Vagina (tissue), 2 donors: ENCODE measurements around the gene GPR137B. TPM values are rescaled to one million over a fixed set of nuclear protein-coding genes. Genes with fewer than 3 reads are reported as not detected.

Source experiments
- DNase-seq, 2 donors: peaks; one replicate each; pipeline ENCODE4 v3.0.0-alpha.2; 2017; ENCODE audit errors: extremely low spot score in 2 of 2
- H3K27ac ChIP-seq: fragments of 200-600 bp; sonication (generic); one replicate; pipeline ENCODE4 v1.5.1; 2019
- H3K27me3 ChIP-seq: fragments of 200-600 bp; sonication (generic); one replicate; pipeline ENCODE4 v1.5.1; 2019
- H3K36me3 ChIP-seq, 2 donors: fragments of 200-600 bp; sonication (generic); one replicate each; pipeline ENCODE4 v1.5.1; 2017 to 2019
- H3K4me1 ChIP-seq: fragments of 200-600 bp; sonication (generic); one replicate; pipeline ENCODE4 v1.5.1; 2019
- H3K4me3 ChIP-seq, 2 donors: fragments of 200-600 bp; sonication (generic); 1 replicate in 1 of 2; 2 replicates in 1 of 2; pipeline ENCODE4 v1.5.1; 2016 to 2019
- H3K9me3 ChIP-seq: fragments of 200-600 bp; sonication (generic); one replicate; pipeline ENCODE4 v1.5.1; 2019
- CTCF ChIP-seq, 3 experiments: fragments of 450-650 bp in 2 of 3; fragments of 200-600 bp in 1 of 3; sonication (generic) in 1 of 3; IDR thresholded peaks; one replicate each; pipeline ENCODE4 v1.5.1; 2017 to 2019; ENCODE audit warnings: antibody characterized with exemption in 3 of 3, mild to moderate bottlenecking in 2 of 3, moderate library complexity in 2 of 3
- POLR2A ChIP-seq, 2 donors: fragments of 450-650 bp; IDR thresholded peaks; one replicate each; pipeline ENCODE4 v1.6.1; 2017; ENCODE audit warnings: antibody characterized with exemption in 2 of 2, mild to moderate bottlenecking in 2 of 2, moderate library complexity in 2 of 2
- POLR2AphosphoS5 ChIP-seq, 2 donors: sonication (generic); formaldehyde crosslinking; IDR thresholded peaks; one replicate each; pipeline ENCODE4 v1.9.0; 2017; ENCODE audit warnings: antibody characterized with exemption in 2 of 2, mild to moderate bottlenecking in 2 of 2, low read depth in 1 of 2; ENCODE audit not compliant: insufficient read depth in 1 of 2
- intact Hi-C: fragments of 100-400 bp; cut with DNase I; formaldehyde crosslinking; loops from one replicate; pipeline ENCODE4 v1.15.1; 2023
- total RNA-seq: library from RNA; depleted of rRNA; stranded (reverse); fragments of >200 nt; gene quantifications from one replicate; pipeline ENCODE4 v1.2.3, GENCODE V29; 2016

GPR137B gene
- total RNA-seq, 1 donor from 2014 or later: 38.8 TPM

GRCh38 chr1:236133802-236134201, 8.5 kb upstream of the GPR137B start:
- no peak overlapping the region for H3K4me3 ChIP-seq
- intact Hi-C loops: no loop called here
- H3K36me3 ChIP-seq: no peaks in the 10 kb centered on the region
- no peaks in the 10 kb centered on the region for H3K4me1 ChIP-seq
- TF ChIP-seq CTCF (IDR thresholded peaks at IDR 0.05) (no peak), POLR2A (IDR thresholded peaks at IDR 0.05) (no peak), POLR2AphosphoS5 (IDR thresholded peaks at IDR 0.05; ENCODE audit: insufficient read depth in 1 of 2, low read depth in 1 of 2) (no peak)
- H3K27me3 ChIP-seq: no peaks in the 10 kb centered on the region
- H3K27ac ChIP-seq: no peak overlapping the region
- H3K9me3 ChIP-seq: no peaks in the 10 kb centered on the region
- no peak for DNase-seq

GRCh38 chr1:236137285-236137852, 5.0 kb upstream of the GPR137B start:
- H3K27ac ChIP-seq: no peak overlapping the region
- intact Hi-C loops: no loop called here
- H3K27me3 ChIP-seq: no peaks in the 10 kb centered on the region
- no peak for DNase-seq
- H3K4me1 ChIP-seq: peaks cover 14% of the 10 kb centered on the region
- TF ChIP-seq CTCF (IDR thresholded peaks at IDR 0.05): no peak
- TF ChIP-seq POLR2A (IDR thresholded peaks at IDR 0.05): no peak
- TF ChIP-seq POLR2AphosphoS5 (IDR thresholded peaks at IDR 0.05; ENCODE audit: insufficient read depth in 1 of 2, low read depth in 1 of 2): no peak
- no peak overlapping the region for H3K4me3 ChIP-seq
- H3K9me3 ChIP-seq: no peaks in the 10 kb centered on the region
- no peaks in the 10 kb centered on the region for H3K36me3 ChIP-seq

GRCh38 chr1:236139495-236139894, 2.8 kb upstream of the GPR137B start:
- TF ChIP-seq POLR2AphosphoS5 (IDR thresholded peaks at IDR 0.05; ENCODE audit: insufficient read depth in 1 of 2, low read depth in 1 of 2) (no peak), CTCF (IDR thresholded peaks at IDR 0.05) (no peak), POLR2A (IDR thresholded peaks at IDR 0.05) (no peak)
- H3K27ac ChIP-seq: no peak overlapping the region
- peaks cover 31% of the 10 kb centered on the region for H3K4me1 ChIP-seq
- intact Hi-C loops: no loop called here
- no peak for DNase-seq
- no peaks in the 10 kb centered on the region for H3K9me3 ChIP-seq
- H3K27me3 ChIP-seq: no peaks in the 10 kb centered on the region
- H3K4me3 ChIP-seq: no peak overlapping the region
- no peaks in the 10 kb centered on the region for H3K36me3 ChIP-seq

- Histone ChIP-seq H3K27ac (peak overlapping the region; percentile 83), H3K9me3 (no peaks in the 10 kb centered on the region), H3K4me1 (peaks cover 44% of the 10 kb centered on the region), H3K4me3 (peak overlapping the region; percentile 64 to 92), H3K36me3 (no peaks in the 10 kb centered on the region), H3K27me3 (no peaks in the 10 kb centered on the region)
- intact Hi-C loops: no loop called here
- TF ChIP-seq CTCF (IDR thresholded peaks at IDR 0.05) (no peak), POLR2A (IDR thresholded peaks at IDR 0.05) (no peak)
- DNase-seq: no peak
These were observed 1.5 kb upstream of the GPR137B start for GRCh38 chr1:236140705-236141446.
